Stimulated activated CD8-positive, alpha-beta memory T cell treated with anti-CD3 and anti-CD28 coated beads, Interleukin-7, amount 100 ng/mL, for 48 hours (primary cell): ENCODE data around the gene NEK1.
"Not testable (repeated sequence)": the region's sequence is repeated elsewhere in the genome, so short reads cannot be mapped to it uniquely, and the experiment has no call there.

Source experiments
- DNase-seq, 2 donors: peaks; one replicate each; pipeline ENCODE4 v3.0.0-alpha.2; 2020; ENCODE audit warnings: low read depth in 1 of 2; ENCODE audit errors: extremely low read depth in 1 of 2

Gene NEK1

DNA sequence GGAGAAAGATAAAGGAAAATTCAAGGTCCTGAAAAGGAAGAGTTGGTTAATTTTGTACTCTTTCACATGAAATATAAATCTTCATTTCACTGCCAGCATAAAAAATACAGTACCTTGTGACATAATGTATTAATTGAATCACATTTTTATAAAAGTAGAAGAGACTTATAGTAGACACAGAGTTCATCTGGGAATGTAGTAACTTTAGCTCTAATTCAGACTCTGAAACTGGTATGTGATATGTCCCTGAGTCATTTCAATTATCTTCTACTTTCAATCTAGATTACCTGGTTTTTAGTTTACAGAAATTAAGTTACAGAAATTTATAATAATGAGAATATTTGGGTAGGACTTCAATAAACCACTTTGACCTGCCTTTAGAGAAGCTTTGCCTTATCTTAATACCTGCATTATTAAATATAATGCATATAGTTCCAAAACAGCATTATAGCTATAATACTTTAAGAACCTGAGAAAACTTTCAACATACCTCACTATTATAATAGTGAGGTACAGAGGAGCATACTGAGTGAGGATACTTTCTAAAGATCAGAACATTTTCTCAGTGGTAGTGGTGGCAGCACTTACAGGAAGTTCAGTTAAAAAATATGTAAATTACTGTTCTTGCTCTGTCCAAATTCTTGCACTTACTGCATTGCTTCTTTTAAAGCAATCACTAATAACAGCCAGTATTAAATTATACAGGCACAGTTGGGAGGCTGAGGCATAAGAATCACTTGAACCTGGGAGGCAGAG lies 11.2 kb downstream of the NEK1 start:
- no peak for DNase-seq

- no peak for DNase-seq
These were observed 17.7 kb downstream of the NEK1 start for GRCh38 chr4:169594560-169595195.

DNA sequence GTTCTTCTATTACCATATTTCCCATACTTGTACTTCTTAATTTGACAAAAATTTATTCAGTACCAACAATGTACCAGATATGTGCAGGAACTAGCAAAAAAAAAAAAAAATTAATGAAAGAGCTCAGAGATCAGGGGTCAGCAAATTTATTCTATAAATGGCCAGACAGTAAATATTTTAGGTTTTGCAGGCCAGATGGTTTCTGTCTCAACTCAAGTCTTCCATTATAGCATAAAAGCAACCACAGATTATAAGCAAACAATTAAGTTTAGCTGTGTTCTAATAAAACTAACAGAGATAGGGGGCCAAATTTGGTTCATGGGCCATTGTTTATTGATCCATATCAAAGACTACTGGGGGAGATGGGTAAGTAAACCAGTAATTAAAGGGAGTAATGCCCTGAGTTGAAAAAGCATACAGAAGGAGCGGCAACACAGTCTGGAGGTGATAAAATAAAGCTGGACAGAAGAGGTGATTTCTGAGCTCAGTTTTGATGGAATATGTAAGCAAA lies 19.3 kb downstream of the NEK1 start:
- DNase-seq = no peak

GRCh38 chr4:169583563-169583962 lies 28.8 kb downstream of the NEK1 start:
- no peak for DNase-seq

DNA sequence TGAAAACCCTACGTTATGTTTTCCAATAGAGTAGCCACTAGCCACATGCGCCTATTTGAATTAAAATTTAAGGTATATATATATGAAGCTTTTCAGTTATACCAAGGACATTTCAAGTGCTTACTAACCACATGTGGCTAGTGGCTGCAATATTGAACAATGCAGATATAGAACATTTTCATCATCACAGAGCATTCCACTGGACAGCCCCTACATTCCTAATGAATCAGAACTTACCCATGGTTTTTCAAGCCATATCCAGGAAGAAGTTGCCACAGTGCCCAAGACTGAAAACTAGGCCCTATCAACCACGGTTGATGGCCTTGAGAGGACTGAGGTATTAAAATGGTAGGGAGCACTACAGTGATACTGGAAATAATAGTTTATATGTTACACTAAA lies 29.7 kb downstream of the NEK1 start:
- DNase-seq = no peak

GRCh38 chr4:169582203-169582602 lies 30.2 kb downstream of the NEK1 start:
- no peak for DNase-seq

DNA sequence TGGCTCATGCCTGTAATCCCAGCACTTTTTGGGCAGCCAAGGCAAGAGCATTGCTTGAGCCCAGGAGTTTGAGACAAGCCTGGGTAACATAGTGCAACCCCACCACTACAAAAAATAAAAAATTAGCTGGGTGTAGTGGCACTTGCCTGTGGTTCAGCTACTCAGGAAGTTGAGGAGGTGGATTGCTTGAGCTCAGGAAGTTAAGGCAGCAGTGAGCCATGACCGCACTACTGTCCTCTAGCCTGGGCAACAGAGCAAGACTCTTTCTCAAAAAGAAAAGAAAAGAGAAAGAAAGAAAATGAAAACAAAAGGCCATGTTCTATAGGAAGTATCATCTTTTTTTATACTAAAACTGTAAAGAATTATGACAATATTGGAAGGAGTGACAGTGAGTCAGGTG lies 38.5 kb downstream of the NEK1 start:
- no peak for DNase-seq

GRCh38 chr4:169571435-169571834 lies 40.9 kb downstream of the NEK1 start:
- no peak for DNase-seq

GRCh38 chr4:169571012-169571411 lies 41.4 kb downstream of the NEK1 start:
- not testable (repeated sequence) for DNase-seq

GRCh38 chr4:169570266-169570665 lies 42.1 kb downstream of the NEK1 start:
- DNase-seq = not testable (repeated sequence)

DNA sequence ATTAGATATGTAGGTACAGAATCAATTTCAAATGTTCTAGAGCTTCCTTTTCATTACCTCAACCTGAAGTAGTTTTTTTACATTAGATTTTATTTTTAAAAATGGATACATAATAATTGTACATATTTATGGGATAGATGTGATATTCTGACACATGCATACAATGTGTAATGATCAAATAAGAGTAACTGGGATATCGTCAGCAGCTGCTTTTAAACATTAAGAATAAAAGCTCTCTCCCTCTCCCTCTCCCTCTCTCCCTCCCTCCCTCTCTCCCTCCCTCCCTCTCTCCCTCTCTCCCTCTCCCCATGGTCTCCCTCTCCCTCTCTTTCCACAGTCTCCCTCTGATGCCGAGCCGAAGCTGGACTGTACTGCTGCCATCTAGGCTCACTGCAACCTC lies 43.2 kb downstream of the NEK1 start:
- DNase-seq = not testable (repeated sequence)

DNA sequence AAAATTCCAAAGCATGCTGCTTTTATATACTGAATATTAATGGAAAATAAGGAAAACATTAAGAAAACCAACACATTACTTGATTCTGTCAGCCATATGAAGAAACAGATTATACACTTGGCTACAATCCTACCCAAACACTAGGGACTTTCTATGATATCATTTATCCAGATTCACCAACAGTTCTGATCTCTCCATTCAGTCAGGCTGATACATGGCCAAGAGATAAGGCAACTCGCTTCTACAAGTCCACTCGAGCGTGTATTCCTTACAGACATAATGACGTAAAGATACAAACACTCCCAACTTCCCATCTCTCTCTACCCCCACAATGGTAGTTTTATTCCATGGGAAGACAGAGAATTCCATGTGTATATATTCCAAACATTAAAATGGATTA lies 44.5 kb downstream of the NEK1 start:
- no peak for DNase-seq

DNA sequence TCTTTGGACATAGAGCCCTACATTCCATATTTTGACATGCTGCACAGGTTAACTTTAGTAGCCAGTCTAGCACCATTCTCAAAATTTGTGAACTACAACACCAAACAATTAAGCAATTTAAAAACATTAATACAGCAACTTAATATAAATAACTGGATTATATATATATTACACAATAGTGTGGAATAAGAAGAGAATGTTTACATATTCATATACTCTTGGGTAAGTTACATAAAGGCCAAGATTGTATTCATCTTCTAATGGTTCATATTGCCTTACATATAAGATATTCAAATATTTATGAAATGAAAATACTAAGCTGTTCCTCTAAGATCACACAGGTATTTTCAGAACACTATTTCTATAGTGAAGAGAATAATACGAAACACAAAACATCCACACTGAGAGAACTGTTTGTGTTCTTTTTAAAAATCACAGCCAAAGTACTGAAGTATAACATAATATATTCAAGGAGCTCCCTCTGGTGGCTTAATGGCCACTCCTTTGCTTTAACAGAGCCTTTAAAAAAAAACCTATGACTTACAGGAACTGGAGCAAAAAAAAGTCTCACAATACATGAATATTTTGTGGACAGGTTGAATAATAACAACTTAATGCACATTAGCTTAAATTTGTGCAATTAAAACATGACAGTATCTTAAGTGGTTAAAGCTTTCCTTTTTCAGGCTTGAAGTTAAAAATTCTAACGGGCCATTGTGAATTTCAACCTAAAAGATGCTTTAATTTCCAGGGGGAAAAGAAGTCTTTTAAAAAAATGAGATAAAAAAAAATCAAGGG lies 46.2 kb downstream of the NEK1 start:
- DNase-seq = no peak

DNA sequence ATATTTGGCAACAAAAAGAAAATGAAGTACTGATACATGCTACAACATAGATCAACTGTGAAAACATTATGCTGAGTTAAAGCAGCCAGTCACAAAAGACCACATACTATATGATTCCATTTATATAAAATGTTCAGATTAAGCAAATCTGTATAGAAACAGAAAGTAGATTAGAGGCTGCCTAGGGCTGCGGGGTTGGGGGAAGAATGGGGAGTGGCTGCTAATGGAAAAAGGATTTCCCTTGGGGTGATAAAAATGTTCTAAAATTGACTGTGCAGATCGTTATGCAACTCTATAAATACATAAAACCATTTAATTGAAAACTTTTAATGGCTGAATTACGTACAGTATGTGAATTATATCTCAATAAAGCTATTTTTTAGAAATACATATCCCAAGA lies 46.8 kb downstream of the NEK1 start:
- no peak for DNase-seq

DNA sequence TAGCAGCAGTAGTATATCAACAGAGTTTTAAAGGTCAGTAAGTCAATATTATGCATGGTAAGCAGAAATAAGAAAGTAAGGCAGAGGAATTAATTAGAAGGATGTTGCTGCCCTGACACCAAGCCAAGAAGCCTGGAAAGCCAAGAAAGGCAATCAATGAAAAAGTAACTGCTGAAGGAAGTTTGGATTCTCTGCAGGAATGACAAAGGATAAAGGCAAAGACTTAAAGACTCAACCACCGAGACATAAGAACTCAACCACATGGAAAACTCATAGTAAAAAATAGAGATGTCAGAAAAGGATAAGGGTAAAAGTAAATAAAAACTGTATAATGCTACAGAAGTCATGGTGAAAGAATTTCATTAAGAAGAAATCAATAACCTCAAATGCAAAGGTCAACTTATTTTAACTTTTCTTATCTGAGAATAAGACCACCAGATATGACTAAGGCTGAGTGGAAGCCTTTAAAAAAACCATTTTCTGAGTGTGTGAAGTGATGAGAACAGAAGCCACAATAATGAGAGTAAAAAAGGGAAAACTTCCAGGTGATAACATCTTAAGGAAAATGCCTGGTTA lies 55.2 kb downstream of the NEK1 start:
- DNase-seq = no peak

- not testable (repeated sequence) for DNase-seq
These were observed 65.8 kb downstream of the NEK1 start for GRCh38 chr4:169546548-169546947.

DNA sequence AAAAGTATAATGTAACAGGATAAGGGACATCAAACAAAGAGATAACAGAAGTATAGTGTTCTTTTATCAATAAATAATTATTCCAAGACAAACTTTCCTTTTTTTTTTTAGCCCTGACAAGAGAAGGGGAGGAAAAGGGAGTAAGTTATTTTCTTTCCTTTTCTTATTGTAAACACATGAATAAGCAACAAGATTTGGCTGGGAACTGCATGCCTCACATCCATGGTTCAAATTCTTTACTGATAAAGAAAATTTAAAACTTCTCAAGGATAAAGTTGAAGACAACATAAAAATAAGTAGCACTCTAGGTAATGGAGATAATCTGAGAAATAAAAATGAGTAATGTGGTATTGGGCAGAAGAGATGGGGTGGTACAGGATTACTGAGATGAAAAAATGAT lies 71.6 kb downstream of the NEK1 start:
- no peak for DNase-seq

DNA sequence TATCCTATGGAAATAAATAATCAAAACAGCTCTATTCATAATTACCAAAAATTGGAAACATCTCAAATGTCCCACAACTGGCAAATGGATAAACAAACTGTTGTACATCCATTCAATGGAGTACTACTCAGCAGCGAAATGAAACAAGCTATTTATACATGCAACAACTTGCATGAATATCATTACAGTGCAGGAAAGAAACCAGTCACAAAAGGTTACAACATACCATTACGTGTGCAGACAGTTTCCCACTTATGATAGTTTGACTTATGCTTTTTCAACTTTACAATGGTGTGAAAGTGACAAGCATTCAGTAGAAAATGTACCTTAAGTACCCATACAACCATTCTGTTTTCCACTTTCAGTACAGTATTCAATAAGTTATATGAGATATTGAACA lies 82.3 kb downstream of the NEK1 start:
- DNase-seq = no peak

- DNase-seq = no peak
These were observed 88.6 kb downstream of the NEK1 start for GRCh38 chr4:169523796-169524195.

DNA sequence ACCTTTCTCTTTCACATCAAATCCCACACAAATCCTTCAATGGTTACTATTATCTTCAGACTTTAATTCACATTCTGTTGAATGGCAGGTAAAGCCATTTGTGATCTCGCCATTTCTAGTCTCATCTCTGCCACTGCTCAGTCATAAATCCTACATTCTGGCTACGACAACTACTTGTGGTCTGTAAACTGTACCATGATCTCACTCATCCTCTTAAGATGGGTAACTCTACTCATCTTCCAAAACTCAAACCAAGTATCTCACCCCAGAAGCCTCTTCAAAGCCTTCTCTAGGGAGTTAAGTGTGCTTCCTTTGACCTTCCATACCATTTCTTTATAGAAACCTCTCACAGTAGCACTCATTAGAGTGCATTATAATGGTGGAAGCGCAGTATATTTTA lies 101.8 kb downstream of the NEK1 start:
- DNase-seq = no peak

- DNase-seq = no peak
These were observed 105.5 kb downstream of the NEK1 start for GRCh38 chr4:169506903-169507302.
